NCI-H446 treated with DMSO at 0.1 percent for 48 hours (cell line): ENCODE measurements around the gene VCAN.
A peak's percentile ranks its signal among the peaks of the same experiment; 100 is the strongest.

Experiments
- DNase-seq: peaks from one replicate; lab custom pipeline; 2025; lab: John Stamatoyannopoulos, UW

Gene VCAN

GRCh38 chr5:83494666-83495065, 23.1 kb downstream of the VCAN start:
- DNase-seq, result no peak

GRCh38 chr5:83496626-83497025, 25.1 kb downstream of the VCAN start:
- no peak for DNase-seq

- no peak for DNase-seq
Observed at GRCh38 chr5:83498585-83498984, 27.0 kb downstream of the VCAN start.

- peak; percentile 63 for DNase-seq
Observed at GRCh38 chr5:83503662-83504061, 32.1 kb downstream of the VCAN start.

- DNase-seq, result no peak
Observed at GRCh38 chr5:83507431-83507830, 35.9 kb downstream of the VCAN start.

- DNase-seq, result no peak
Observed at GRCh38 chr5:83509540-83509939, 38.0 kb downstream of the VCAN start.

- no peak for DNase-seq
Observed at GRCh38 chr5:83510260-83510659, 38.7 kb downstream of the VCAN start.

- no peak for DNase-seq
Observed at GRCh38 chr5:83512061-83512745, 40.7 kb downstream of the VCAN start.

GRCh38 chr5:83513081-83513480, 41.5 kb downstream of the VCAN start:
- DNase-seq, result no peak

GRCh38 chr5:83513491-83513890, 41.9 kb downstream of the VCAN start:
- no peak for DNase-seq

GRCh38 chr5:83516377-83516776, 44.8 kb downstream of the VCAN start:
- DNase-seq, result no peak

- DNase-seq, result no peak
Observed at GRCh38 chr5:83517072-83517687, 45.6 kb downstream of the VCAN start.

- DNase-seq, result no peak
Observed at GRCh38 chr5:83517688-83518085, 46.1 kb downstream of the VCAN start.

GRCh38 chr5:83518319-83519061, 46.9 kb downstream of the VCAN start:
- no peak for DNase-seq

GRCh38 chr5:83522446-83522845, 50.9 kb downstream of the VCAN start:
- DNase-seq, result no peak

GRCh38 chr5:83523929-83524328, 52.4 kb downstream of the VCAN start:
- DNase-seq, result no peak

- no peak for DNase-seq
Observed at GRCh38 chr5:83524345-83524744, 52.8 kb downstream of the VCAN start.

- no peak for DNase-seq
Observed at GRCh38 chr5:83524991-83525390, 53.4 kb downstream of the VCAN start.

- DNase-seq, result no peak
Observed at GRCh38 chr5:83526289-83526688, 54.7 kb downstream of the VCAN start.

- DNase-seq, result no peak
Observed at GRCh38 chr5:83527221-83527620, 55.7 kb downstream of the VCAN start.

- DNase-seq, result no peak
Observed at GRCh38 chr5:83527722-83528438, 56.3 kb downstream of the VCAN start.

- DNase-seq, result no peak
Observed at GRCh38 chr5:83528439-83528769, 56.9 kb downstream of the VCAN start.

- no peak for DNase-seq
Observed at GRCh38 chr5:83530193-83530592, 58.6 kb downstream of the VCAN start.
